MCF 10A (cell line): Measurements from ENCODE around the gene PTMS. TPM values are rescaled to one million over a fixed set of nuclear protein-coding genes. Genes with fewer than 3 reads are reported as not detected.
A peak's percentile ranks its signal among the peaks of the same experiment; 100 is the strongest.

Source experiments
- BruUV-seq: library from RNA; stranded (reverse); fragments of 400-500 nt; replicated peaks from 2 replicates; lab custom pipeline; 2021; lab: Mats Ljungman, UMichigan
- CTCF ChIA-PET: fragments of 300-600 bp; sonication (Branson Sonifier 250); formaldehyde crosslinking; extraction: SDS; loops from one replicate; lab custom pipeline; 2021; ENCODE audit warnings: antibody characterized with exemption, inconsistent platforms; lab: Yijun Ruan, JAX
- POLR2A ChIA-PET: fragments of 300-600, 350-650 bp; sonication (Branson Sonifier 250); formaldehyde crosslinking; extraction: SDS; loops from one replicate; lab custom pipeline; 2020; ENCODE audit warnings: antibody characterized with exemption, inconsistent platforms; lab: Yijun Ruan, JAX
- DNase-seq: peaks from one replicate; pipeline ENCODE4 v3.0.0-alpha.2; 2018; ENCODE audit not compliant: unreplicated experiment
- H3K27ac Mint-ChIP-seq: one replicate; pipeline ENCODE4 v1.8.0; 2022; ENCODE audit warnings: mild to moderate bottlenecking, low read depth, mixed read lengths; ENCODE audit not compliant: unreplicated experiment
- H3K27me3 Mint-ChIP-seq: one replicate; pipeline ENCODE4 v1.8.0; 2022; ENCODE audit warnings: mixed read lengths; ENCODE audit not compliant: insufficient read depth, unreplicated experiment
- H3K36me3 Mint-ChIP-seq: one replicate; pipeline ENCODE4 v1.8.0; 2022; ENCODE audit warnings: mild to moderate bottlenecking, moderate library complexity, mixed read lengths; ENCODE audit not compliant: insufficient read depth, unreplicated experiment
- H3K4me1 Mint-ChIP-seq: one replicate; pipeline ENCODE4 v1.8.0; 2022; ENCODE audit warnings: mixed read lengths; ENCODE audit not compliant: insufficient read depth, unreplicated experiment
- H3K4me3 Mint-ChIP-seq: one replicate; pipeline ENCODE4 v1.8.0; 2022; ENCODE audit warnings: mild to moderate bottlenecking, moderate library complexity, mixed read lengths; ENCODE audit not compliant: unreplicated experiment
- H3K9me3 Mint-ChIP-seq: one replicate; pipeline ENCODE4 v1.8.0; 2022; ENCODE audit warnings: mixed read lengths; ENCODE audit not compliant: unreplicated experiment
- intact Hi-C: fragments of 100-400 bp; cut with micrococcal nuclease; formaldehyde crosslinking; loops from 2 replicates; pipeline ENCODE4 v1.14.1; 2022
- total RNA-seq: library from RNA; stranded (reverse); gene quantifications from 2 replicates; pipeline ENCODE4 v1.2.3, GENCODE V29; 2022
- TF ChIP-seq, protein P1 (sequence below): fragments of 200-600 bp; IDR thresholded peaks from one replicate; pipeline ENCODE4 v1.8.0; 2022; ENCODE audit warnings: antibody characterized with exemption, mild to moderate bottlenecking; ENCODE audit not compliant: unreplicated experiment

Gene PTMS
- total RNA-seq, 1 experiment from 2014 or later: 284 TPM

- POLR2A ChIA-PET: interaction anchor here (0.6 to 4.5 kb wide), 24 partner anchors 9 to 183 kb away, joined by 3 to 119 read pairs (median 8); partner anchors contain the start of genes CDCA3, COPS7A, LAG3 and PTMS
- Mint-ChIP-seq H3K27ac (peak overlapping the region; percentile 92), H3K4me1 (peaks cover 16% of the 10 kb centered on the region)
Observed at GRCh38 chr12:6753772-6754356, 12.3 kb upstream of the PTMS start.

DNA sequence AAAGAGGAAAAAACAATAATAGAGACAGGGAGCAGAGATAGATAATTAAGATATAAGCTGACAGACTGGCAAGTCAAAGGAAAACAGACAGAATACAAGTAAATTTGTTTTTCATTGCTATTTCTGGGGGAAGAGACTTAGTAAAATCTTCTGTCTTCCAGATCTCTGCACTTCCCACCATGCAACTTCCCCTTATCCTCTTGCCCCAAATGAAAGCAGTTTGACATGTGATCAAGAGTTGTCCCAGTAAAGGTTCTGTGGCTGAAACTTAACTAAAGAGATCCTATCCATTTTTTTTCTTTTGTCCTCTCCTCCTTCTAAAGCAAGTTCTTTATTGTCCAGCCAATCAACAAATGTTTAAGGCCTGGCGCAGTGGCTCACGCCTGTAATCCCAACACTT, 11.8 kb upstream of the PTMS start:
- no TSS peak for BruUV-seq
- no peaks in the 10 kb centered on the region for H3K9me3 Mint-ChIP-seq
- TF ChIP-seq, protein P1, sequence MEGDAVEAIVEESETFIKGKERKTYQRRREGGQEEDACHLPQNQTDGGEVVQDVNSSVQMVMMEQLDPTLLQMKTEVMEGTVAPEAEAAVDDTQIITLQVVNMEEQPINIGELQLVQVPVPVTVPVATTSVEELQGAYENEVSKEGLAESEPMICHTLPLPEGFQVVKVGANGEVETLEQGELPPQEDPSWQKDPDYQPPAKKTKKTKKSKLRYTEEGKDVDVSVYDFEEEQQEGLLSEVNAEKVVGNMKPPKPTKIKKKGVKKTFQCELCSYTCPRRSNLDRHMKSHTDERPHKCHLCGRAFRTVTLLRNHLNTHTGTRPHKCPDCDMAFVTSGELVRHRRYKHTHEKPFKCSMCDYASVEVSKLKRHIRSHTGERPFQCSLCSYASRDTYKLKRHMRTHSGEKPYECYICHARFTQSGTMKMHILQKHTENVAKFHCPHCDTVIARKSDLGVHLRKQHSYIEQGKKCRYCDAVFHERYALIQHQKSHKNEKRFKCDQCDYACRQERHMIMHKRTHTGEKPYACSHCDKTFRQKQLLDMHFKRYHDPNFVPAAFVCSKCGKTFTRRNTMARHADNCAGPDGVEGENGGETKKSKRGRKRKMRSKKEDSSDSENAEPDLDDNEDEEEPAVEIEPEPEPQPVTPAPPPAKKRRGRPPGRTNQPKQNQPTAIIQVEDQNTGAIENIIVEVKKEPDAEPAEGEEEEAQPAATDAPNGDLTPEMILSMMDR: no peak
- H3K4me1 Mint-ChIP-seq: peaks cover 16% of the 10 kb centered on the region
- no peak overlapping the region for H3K4me3 Mint-ChIP-seq
- DNase-seq: no peak
- ChIA-PET POLR2A (interaction anchor here (0.7 to 4.5 kb wide), 15 partner anchors 9 to 118 kb away, joined by 4 to 119 read pairs (median 23); partner anchors contain the start of genes CDCA3, COPS7A, LAG3 and PTMS), CTCF (interaction anchor here (0.6 to 5.6 kb wide), 35 partner anchors 8 to 410 kb away, joined by 3 to 174 read pairs (median 6); partner anchors contain the start of genes COPS7A, GNB3, GPR162 and PTMS)
- H3K27ac Mint-ChIP-seq: peak overlapping the region; percentile 92
- intact Hi-C loops: no loop called here
- H3K27me3 Mint-ChIP-seq: no peaks in the 10 kb centered on the region
- H3K36me3 Mint-ChIP-seq: peaks cover 25% of the 10 kb centered on the region

More at GRCh38 chr12:6753772-6754356, 12.3 kb upstream of the PTMS start:
- BruUV-seq: no TSS peak
- Mint-ChIP-seq H3K27me3 (no peaks in the 10 kb centered on the region), H3K4me3 (peak overlapping the region; percentile 95), H3K9me3 (no peaks in the 10 kb centered on the region), H3K36me3 (peaks cover 30% of the 10 kb centered on the region)
- no peak for DNase-seq
- intact Hi-C loops: loop anchor here (1.0 to 2.0 kb wide), 7 partner anchors 12 to 137 kb away; partner anchors contain the start of genes PTMS and ZNF384
- CTCF ChIA-PET: interaction anchor here (0.6 to 5.6 kb wide), 44 partner anchors 8 to 410 kb away, joined by 3 to 174 read pairs (median 5); partner anchors contain the start of genes CD4, COPS7A, GNB3 and GPR162
- TF ChIP-seq, protein P1: peak; percentile 90

DNA sequence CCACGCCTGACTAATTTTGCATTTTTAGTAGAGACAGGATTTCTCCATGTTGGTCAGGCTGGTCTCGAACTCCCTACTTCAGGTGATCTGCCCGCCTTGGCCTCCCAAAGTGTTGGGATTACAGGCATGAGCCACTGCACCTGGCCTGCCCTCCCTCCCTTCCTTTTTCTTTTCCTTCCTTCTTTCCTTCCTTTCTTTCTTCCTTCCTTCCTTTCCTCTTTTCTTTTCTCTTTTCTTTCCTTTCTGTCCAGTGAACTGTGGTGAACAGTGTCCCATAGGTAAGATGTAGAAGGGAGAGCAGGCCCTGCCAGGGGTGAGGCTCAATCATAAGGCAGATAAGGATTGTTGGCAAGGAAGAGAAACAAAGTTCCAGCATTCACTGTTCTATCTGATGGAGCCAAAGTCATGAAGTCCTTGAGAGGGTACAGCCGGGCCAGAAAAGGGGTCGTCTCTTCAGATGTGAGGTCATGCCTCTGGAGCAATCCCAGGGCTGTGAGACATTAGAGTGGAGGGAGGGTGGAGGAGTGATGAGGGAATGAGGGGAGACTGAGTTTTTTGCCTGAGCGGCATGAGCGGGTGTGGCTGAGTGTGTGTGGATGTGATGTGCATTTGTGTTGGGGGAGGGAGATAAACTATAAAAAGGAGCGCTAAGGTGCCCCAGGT, 9.0 kb upstream of the PTMS start:
- H3K4me3 Mint-ChIP-seq: no peak overlapping the region
- H3K27me3 Mint-ChIP-seq: no peaks in the 10 kb centered on the region
- H3K9me3 Mint-ChIP-seq: no peaks in the 10 kb centered on the region
- intact Hi-C loops: no loop called here
- H3K4me1 Mint-ChIP-seq: peaks cover 12% of the 10 kb centered on the region
- H3K36me3 Mint-ChIP-seq: peaks cover 4% of the 10 kb centered on the region
- BruUV-seq: no TSS peak
- TF ChIP-seq, protein P1: no peak
- no peak for DNase-seq
- ChIA-PET POLR2A (interaction anchor here (0.6 kb wide), 1 partner anchor 10 kb away, joined by 4 read pairs; the partner anchor contains the start of gene PTMS), CTCF (interaction anchor here (0.6 to 2.7 kb wide), 5 partner anchors 9 to 87 kb away, joined by 3 to 14 read pairs (median 5); partner anchors contain the start of gene PTMS)
- no peak overlapping the region for H3K27ac Mint-ChIP-seq
